H1 (cell line): Measurements from ENCODE around the gene ZNF407. TPM values are rescaled to one million over a fixed set of nuclear protein-coding genes. Genes with fewer than 3 reads are reported as not detected.

Experiments used
- ASH2L ChIP-seq: fragments of 200-600, 300-600 bp; sonication (generic); IDR thresholded peaks from one replicate; pipeline ENCODE4 v1.7.1; 2017; ENCODE audit warnings: low read length
- GTF2F1 ChIP-seq: IDR thresholded peaks from 2 replicates; pipeline ENCODE4 v1.6.1; 2012; ENCODE audit warnings: low read depth, low read length, improper control_type of control experiment, borderline replicate concordance
- HDAC2 ChIP-seq, 2 experiments: fragments of 300-600 bp in 1 of 2; sonication (generic) in 1 of 2; IDR thresholded peaks; 2 replicates each; pipeline ENCODE4 v1.6.1; 2011 to 2012; ENCODE audit warnings: low read depth in 2 of 2, low read length in 2 of 2, mild to moderate bottlenecking in 2 of 2, moderate library complexity in 2 of 2, borderline replicate concordance in 1 of 2, inconsistent platforms in 1 of 2
- SAP30 ChIP-seq: fragments of 300-600 bp; sonication (generic); IDR thresholded peaks from 2 replicates; pipeline ENCODE4 v1.7.1; 2012; ENCODE audit warnings: low read length, moderate library complexity, mild to moderate bottlenecking, inconsistent platforms; ENCODE audit not compliant: insufficient read depth, insufficient replicate concordance
- SIRT6 ChIP-seq: IDR thresholded peaks from one replicate; pipeline ENCODE4 v1.7.1; 2012; ENCODE audit warnings: low read length, inconsistent platforms
- SP2 ChIP-seq: IDR thresholded peaks from 2 replicates; pipeline ENCODE4 v1.6.1; 2012; ENCODE audit warnings: mild to moderate bottlenecking, low read length, inconsistent platforms
- TBP ChIP-seq: IDR thresholded peaks from 2 replicates; pipeline ENCODE4 v1.6.1; 2011; ENCODE audit warnings: low read depth, low read length, improper control_type of control experiment
- polyA plus RNA-seq, 7 experiments: library from polyadenylated mRNA; depleted of rRNA in 3 of 7; stranded (reverse) in 5 of 7; unstranded in 2 of 7; fragments of >200 nt in 5 of 7; fragments of 200-250 nt in 2 of 7; gene quantifications; 1 replicate in 5 of 7; 2 replicates in 1 of 7; 4 replicates in 1 of 7; pipeline versions ENCODE4 v1.2.1 to v1.2.3, GENCODE V29; 2011 to 2013; ENCODE audit warnings: missing spikeins in 2 of 7, mixed read lengths in 2 of 7
- total RNA-seq: library from RNA; stranded (reverse); fragmentation: NEBNext Ultra II Directional; extraction: Animal tissue kit (Norgen Biotek cat#: 25700); gene quantifications from 2 replicates; pipeline ENCODE4 v1.2.1, GENCODE V29; 2021
- TF ChIP-seq, protein P1 (sequence below): IDR thresholded peaks from 2 replicates; pipeline ENCODE4 v1.6.1; 2011; ENCODE audit warnings: low read length, improper control_type of control experiment

The ZNF407 gene
- total and polyA plus RNA-seq, 2 of the 8 experiments (the other 6 are each of a cell fraction or from before 2014, with no cell fraction given) = 1.5 to 6.8 TPM

DNA sequence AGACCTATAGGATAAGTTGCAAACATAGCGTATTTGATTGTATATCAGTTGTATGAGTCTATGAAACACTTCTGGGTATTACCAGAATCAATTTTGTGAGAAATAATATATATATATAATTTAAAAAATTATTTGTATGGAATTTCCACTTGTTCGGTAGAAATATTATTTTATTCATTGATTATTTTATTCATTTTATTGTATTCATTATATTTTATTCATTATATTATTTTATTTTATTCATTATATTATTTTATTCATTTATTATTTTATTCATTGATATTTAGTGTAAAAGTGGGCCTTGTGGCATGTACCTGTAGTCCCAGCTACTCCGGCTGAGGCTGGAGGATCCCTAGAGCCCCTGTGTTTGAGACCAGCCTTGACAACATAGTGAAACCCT lies 268.9 kb downstream of the ZNF407 start (continued):
- no peak for TF ChIP-seq GTF2F1
- TF ChIP-seq SP2 = no peak
- no peak for TF ChIP-seq ASH2L
- TF ChIP-seq HDAC2 (IDR thresholded peaks at IDR 0.05; ENCODE audit: borderline replicate concordance in 1 of 2, low read depth in 2 of 2, low read length in 2 of 2) = no peak
- TF ChIP-seq TBP = no peak
- TF ChIP-seq SIRT6 = no peak
- TF ChIP-seq SAP30 = no peak
- TF ChIP-seq, protein P1, sequence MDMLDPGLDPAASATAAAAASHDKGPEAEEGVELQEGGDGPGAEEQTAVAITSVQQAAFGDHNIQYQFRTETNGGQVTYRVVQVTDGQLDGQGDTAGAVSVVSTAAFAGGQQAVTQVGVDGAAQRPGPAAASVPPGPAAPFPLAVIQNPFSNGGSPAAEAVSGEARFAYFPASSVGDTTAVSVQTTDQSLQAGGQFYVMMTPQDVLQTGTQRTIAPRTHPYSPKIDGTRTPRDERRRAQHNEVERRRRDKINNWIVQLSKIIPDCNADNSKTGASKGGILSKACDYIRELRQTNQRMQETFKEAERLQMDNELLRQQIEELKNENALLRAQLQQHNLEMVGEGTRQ = no peak
